MM.1S (cell line): ENCODE data around the gene CPAMD8.
"Not testable (repeated sequence)": the region's sequence is repeated elsewhere in the genome, so short reads cannot be mapped to it uniquely, and the experiment has no call there.

ENCODE experiments used
- DNase-seq: peaks from one replicate; pipeline ENCODE4 v3.0.0-alpha.2; 2015
- H2AFZ ChIP-seq: fragments of 300-600 bp; sonication (generic); 2 replicates; pipeline ENCODE4 v1.6.0; 2016; ENCODE audit warnings: antibody characterized with exemption, low read length
- H3F3A ChIP-seq: fragments of 300-600 bp; sonication (generic); 2 replicates; pipeline ENCODE4 v1.6.1; 2016; ENCODE audit warnings: mild to moderate bottlenecking, antibody characterized with exemption, low read length, moderate library complexity, mixed read lengths; ENCODE audit not compliant: insufficient read depth
- H3K27ac ChIP-seq: fragments of 300-600 bp; sonication (generic); 2 replicates; pipeline ENCODE4 v1.5.1; 2016; ENCODE audit warnings: mild to moderate bottlenecking, low read length
- H3K27me3 ChIP-seq: fragments of 300-600 bp; sonication (generic); replicated peaks from 2 replicates; pipeline ENCODE4 v1.6.0; 2016; ENCODE audit warnings: low read length; ENCODE audit not compliant: insufficient read depth
- H3K36me3 ChIP-seq: fragments of 300-600 bp; sonication (generic); replicated peaks from 2 replicates; pipeline ENCODE4 v1.6.1; 2016; ENCODE audit warnings: mild to moderate bottlenecking, low read length, mixed read lengths; ENCODE audit not compliant: insufficient read depth
- H3K4me1 ChIP-seq: fragments of 300-600 bp; sonication (generic); 2 replicates; pipeline ENCODE4 v1.6.1; 2016; ENCODE audit warnings: low read length, mixed read lengths
- H3K4me2 ChIP-seq: fragments of 300-600 bp; sonication (generic); 2 replicates; pipeline ENCODE4 v1.6.0; 2016; ENCODE audit warnings: low read depth, low read length
- H3K4me3 ChIP-seq: fragments of 300-600 bp; sonication (generic); 2 replicates; pipeline ENCODE4 v1.5.1; 2016; ENCODE audit warnings: low read length, mixed read lengths
- H3K79me2 ChIP-seq: fragments of 300-600 bp; sonication (generic); 2 replicates; pipeline ENCODE4 v1.6.1; 2016; ENCODE audit warnings: mixed run types, low read length, mixed read lengths
- H3K9ac ChIP-seq: fragments of 300-600 bp; sonication (generic); 2 replicates; pipeline ENCODE4 v1.6.1; 2016; ENCODE audit warnings: low read length, mixed read lengths
- H3K9me2 ChIP-seq: fragments of 300-600 bp; sonication (generic); replicated peaks from 2 replicates; pipeline ENCODE4 v1.6.1; 2016; ENCODE audit warnings: mild to moderate bottlenecking, low read length, mixed read lengths; ENCODE audit not compliant: insufficient read depth
- H3K9me3 ChIP-seq: fragments of 300-600 bp; sonication (generic); replicated peaks from 2 replicates; pipeline ENCODE4 v1.6.1; 2016; ENCODE audit warnings: mild to moderate bottlenecking, low read length, mixed read lengths; ENCODE audit not compliant: insufficient read depth
- H4K20me1 ChIP-seq: fragments of 300-600 bp; sonication (generic); 2 replicates; pipeline ENCODE4 v1.6.1; 2016; ENCODE audit warnings: mild to moderate bottlenecking, low read length, moderate library complexity, mixed read lengths; ENCODE audit not compliant: insufficient read depth
- EZH2 ChIP-seq: fragments of 300-600 bp; sonication (generic); optimal IDR thresholded peaks from 2 replicates; pipeline ENCODE3; 2017; ENCODE audit warnings: low read depth, mild to moderate bottlenecking, antibody characterized with exemption, low read length, mixed read lengths
- EZH2phosphoT487 ChIP-seq: fragments of 300-600 bp; sonication (generic); IDR thresholded peaks from 2 replicates; pipeline ENCODE4 v1.6.1; 2018; ENCODE audit warnings: antibody characterized with exemption, low read length
- TF ChIP-seq, protein P1 (sequence below): fragments of 300-600 bp; sonication (generic); IDR thresholded peaks from 2 replicates; pipeline ENCODE4 v1.5.1; 2016; ENCODE audit warnings: antibody characterized with exemption, low read length, mixed read lengths

The CPAMD8 gene

DNA sequence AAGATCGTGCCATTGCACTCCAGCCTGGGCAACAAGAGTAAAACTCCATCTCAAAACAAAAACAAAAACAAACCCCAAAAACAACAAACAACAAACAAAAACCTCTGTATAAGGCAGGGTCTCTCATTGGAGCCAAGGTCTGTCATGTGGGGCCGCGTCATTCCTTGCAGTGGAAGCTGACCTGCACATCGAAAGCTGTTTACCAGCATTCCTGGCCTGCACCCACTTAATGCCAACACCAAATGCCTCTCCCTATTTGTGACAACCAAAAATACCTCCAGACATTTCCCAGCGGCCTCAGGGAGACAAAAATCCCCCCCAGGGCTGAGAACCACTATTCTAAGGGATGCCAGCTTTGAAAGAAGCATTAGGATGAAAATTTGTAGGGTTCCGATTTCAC lies 1.2 kb downstream of the CPAMD8 start:
- H3K27me3 ChIP-seq: peaks cover 61% of the 10 kb centered on the region
- no peaks in the 10 kb centered on the region for H3F3A ChIP-seq
- TF ChIP-seq EZH2 (no peak), EZH2phosphoT487 (no peak)
- TF ChIP-seq, protein P1, sequence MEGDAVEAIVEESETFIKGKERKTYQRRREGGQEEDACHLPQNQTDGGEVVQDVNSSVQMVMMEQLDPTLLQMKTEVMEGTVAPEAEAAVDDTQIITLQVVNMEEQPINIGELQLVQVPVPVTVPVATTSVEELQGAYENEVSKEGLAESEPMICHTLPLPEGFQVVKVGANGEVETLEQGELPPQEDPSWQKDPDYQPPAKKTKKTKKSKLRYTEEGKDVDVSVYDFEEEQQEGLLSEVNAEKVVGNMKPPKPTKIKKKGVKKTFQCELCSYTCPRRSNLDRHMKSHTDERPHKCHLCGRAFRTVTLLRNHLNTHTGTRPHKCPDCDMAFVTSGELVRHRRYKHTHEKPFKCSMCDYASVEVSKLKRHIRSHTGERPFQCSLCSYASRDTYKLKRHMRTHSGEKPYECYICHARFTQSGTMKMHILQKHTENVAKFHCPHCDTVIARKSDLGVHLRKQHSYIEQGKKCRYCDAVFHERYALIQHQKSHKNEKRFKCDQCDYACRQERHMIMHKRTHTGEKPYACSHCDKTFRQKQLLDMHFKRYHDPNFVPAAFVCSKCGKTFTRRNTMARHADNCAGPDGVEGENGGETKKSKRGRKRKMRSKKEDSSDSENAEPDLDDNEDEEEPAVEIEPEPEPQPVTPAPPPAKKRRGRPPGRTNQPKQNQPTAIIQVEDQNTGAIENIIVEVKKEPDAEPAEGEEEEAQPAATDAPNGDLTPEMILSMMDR: no peak
- no peak overlapping the region for H3K4me2 ChIP-seq
- no peak for DNase-seq
- H2AFZ ChIP-seq: no peak overlapping the region
- H3K9ac ChIP-seq: no peak overlapping the region
- no peaks in the 10 kb centered on the region for H3K36me3 ChIP-seq
- H3K9me2 ChIP-seq: no peaks in the 10 kb centered on the region
- no peaks in the 10 kb centered on the region for H3K9me3 ChIP-seq
- H4K20me1 ChIP-seq: no peaks in the 10 kb centered on the region
- H3K4me1 ChIP-seq: no peaks in the 10 kb centered on the region
- no peak overlapping the region for H3K4me3 ChIP-seq
- H3K79me2 ChIP-seq: no peaks in the 10 kb centered on the region
- no peak overlapping the region for H3K27ac ChIP-seq

GRCh38 chr19:17024941-17025340 lies 1.7 kb downstream of the CPAMD8 start:
- not testable (repeated sequence) for H4K20me1 ChIP-seq, H3K9me2 ChIP-seq, H3K4me2 ChIP-seq, H3K36me3 ChIP-seq, H3K9me3 ChIP-seq, DNase-seq, H2AFZ ChIP-seq, H3K27ac ChIP-seq, H3K79me2 ChIP-seq, H3K4me1 ChIP-seq, H3K4me3 ChIP-seq, H3F3A ChIP-seq, H3K9ac ChIP-seq
- H3K27me3 ChIP-seq: peaks cover 57% of the 10 kb centered on the region

DNA sequence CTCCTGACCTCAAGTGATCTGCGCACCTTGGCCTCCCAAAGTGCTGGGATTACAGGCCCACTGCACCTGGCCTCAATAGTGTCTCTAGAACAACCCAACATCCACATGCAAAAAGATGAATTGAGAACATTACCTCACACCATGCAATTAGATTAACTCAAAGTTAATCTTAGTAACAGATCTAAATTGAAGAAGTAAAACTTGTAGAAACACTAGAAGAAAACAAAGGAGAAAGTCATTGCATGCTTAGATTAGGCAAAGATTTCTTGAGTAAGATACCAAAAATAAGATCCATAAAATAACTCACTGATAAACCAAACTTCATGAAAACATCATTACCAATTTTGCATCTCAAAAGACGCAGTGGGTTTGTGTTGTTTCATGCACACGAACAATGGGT lies 2.8 kb downstream of the CPAMD8 start:
- H3K9ac ChIP-seq: no peak overlapping the region
- H3K4me3 ChIP-seq: no peak overlapping the region
- TF ChIP-seq, protein P1: no peak
- TF ChIP-seq EZH2: no peak
- no peaks in the 10 kb centered on the region for H4K20me1 ChIP-seq
- H3K4me2 ChIP-seq: no peak overlapping the region
- no peak for DNase-seq
- no peaks in the 10 kb centered on the region for H3K4me1 ChIP-seq
- no peaks in the 10 kb centered on the region for H3F3A ChIP-seq
- H3K36me3 ChIP-seq: no peaks in the 10 kb centered on the region
- no peaks in the 10 kb centered on the region for H3K9me3 ChIP-seq
- no peak overlapping the region for H2AFZ ChIP-seq
- H3K27ac ChIP-seq: no peak overlapping the region
- no peaks in the 10 kb centered on the region for H3K79me2 ChIP-seq
- H3K27me3 ChIP-seq: peaks cover 51% of the 10 kb centered on the region
- no peaks in the 10 kb centered on the region for H3K9me2 ChIP-seq

DNA sequence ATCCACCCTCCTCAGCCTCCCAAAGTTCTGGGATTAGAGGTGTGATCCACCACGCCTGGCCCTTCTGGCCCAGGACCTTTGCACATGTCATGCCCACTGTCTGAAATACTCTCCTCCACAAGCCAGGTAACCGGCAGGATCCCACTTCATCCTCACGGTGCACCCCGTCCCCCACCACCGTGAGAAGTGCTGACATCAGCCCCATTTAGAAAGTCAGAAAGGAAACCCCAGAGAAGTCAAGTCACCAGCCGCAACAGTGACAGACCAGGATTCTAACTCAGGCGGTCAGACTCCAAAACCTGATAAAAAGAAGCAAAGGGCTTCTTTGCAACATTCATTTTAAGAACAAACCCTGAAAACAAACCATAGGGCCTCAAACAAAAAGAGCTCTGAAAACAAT lies 3.9 kb downstream of the CPAMD8 start:
- no peak for TF ChIP-seq EZH2
- TF ChIP-seq, protein P1: no peak
- TF ChIP-seq EZH2phosphoT487: no peak
- no peaks in the 10 kb centered on the region for H3K9me2 ChIP-seq
- H3K4me1 ChIP-seq: no peaks in the 10 kb centered on the region
- no peak overlapping the region for H3K27ac ChIP-seq
- no peak for DNase-seq
- no peaks in the 10 kb centered on the region for H4K20me1 ChIP-seq
- H3K4me2 ChIP-seq: no peak overlapping the region
- H3K27me3 ChIP-seq: peaks cover 41% of the 10 kb centered on the region
- no peak overlapping the region for H3K4me3 ChIP-seq
- no peak overlapping the region for H3K9ac ChIP-seq
- no peak overlapping the region for H2AFZ ChIP-seq
- H3K36me3 ChIP-seq: no peaks in the 10 kb centered on the region
- H3K9me3 ChIP-seq: no peaks in the 10 kb centered on the region
- H3K79me2 ChIP-seq: no peaks in the 10 kb centered on the region
- no peaks in the 10 kb centered on the region for H3F3A ChIP-seq
